H1 (cell line): ENCODE measurements around the gene ANP32D. TPM values are rescaled to one million over a fixed set of nuclear protein-coding genes. Genes with fewer than 3 reads are reported as not detected.

Experiments used
- CTCF ChIA-PET: fragments of 300-600 bp; sonication (Branson Sonifier 250); formaldehyde crosslinking; loops from one replicate; lab custom pipeline; 2021; ENCODE audit not compliant: partially characterized antibody; lab: Charles Lee
- POLR2A ChIA-PET: fragments of 300-600 bp; sonication (Branson Sonifier 250); formaldehyde crosslinking; loops from one replicate; lab custom pipeline; 2021; ENCODE audit warnings: inconsistent platforms; ENCODE audit not compliant: partially characterized antibody; lab: Charles Lee
- DNase-seq, 2 experiments: peaks; one replicate each; pipeline versions ENCODE4 v3.0.0 to v3.0.0-alpha.2; 2010 to 2022; ENCODE audit warnings: low spot score in 2 of 2, low read depth in 1 of 2, mixed read lengths in 1 of 2
- FAIRE-seq: peaks from 2 replicates; lab custom pipeline; 2011; peaks lifted over from hg19 to GRCh38; lab: Jason Lieb, UNC
- H2AFZ ChIP-seq: 2 replicates; pipeline ENCODE4 v1.8.1; 2012; ENCODE audit warnings: low read length, inconsistent platforms
- H2AK5ac ChIP-seq: 2 replicates; pipeline ENCODE4 v1.6.1; 2013; ENCODE audit warnings: low read depth, low read length
- H2BK120ac ChIP-seq: replicated peaks from 2 replicates; pipeline ENCODE3; 2013; ENCODE audit warnings: low read depth, low read length, inconsistent platforms
- H2BK12ac ChIP-seq: 2 replicates; pipeline ENCODE4 v1.6.1; 2013; ENCODE audit warnings: low read depth, low read length
- H2BK15ac ChIP-seq: 2 replicates; pipeline ENCODE4 v1.6.1; 2013; ENCODE audit warnings: low read length
- H2BK20ac ChIP-seq: 2 replicates; pipeline ENCODE4 v1.6.1; 2013; ENCODE audit warnings: low read length
- H2BK5ac ChIP-seq: 2 replicates; pipeline ENCODE4 v1.6.1; 2013; ENCODE audit warnings: low read depth, low read length
- H3K14ac ChIP-seq: 2 replicates; pipeline ENCODE4 v1.6.1; 2013; ENCODE audit warnings: inconsistent platforms; ENCODE audit not compliant: insufficient read length
- H3K18ac ChIP-seq: 2 replicates; pipeline ENCODE4 v1.6.1; 2013; ENCODE audit warnings: low read length; ENCODE audit errors: extremely low read depth
- H3K23ac ChIP-seq: 2 replicates; pipeline ENCODE4 v1.6.1; 2013; ENCODE audit warnings: inconsistent platforms; ENCODE audit not compliant: insufficient read length
- H3K23me2 ChIP-seq: 2 replicates; pipeline ENCODE4 v1.6.1; 2013; ENCODE audit warnings: low read depth, low read length
- H3K27ac ChIP-seq: 2 replicates; pipeline ENCODE4 v1.6.1; 2011; ENCODE audit warnings: low read depth, low read length, inconsistent platforms
- H3K27me3 ChIP-seq, 4 experiments: replicated peaks in 1 of 4; 1 replicate in 1 of 4; 2 replicates in 3 of 4; pipeline versions ENCODE4 v1.6.1 to v1.8.1; 2011 to 2013; ENCODE audit warnings: low read length in 3 of 4, mild to moderate bottlenecking in 3 of 4, inconsistent platforms in 2 of 4, mixed read lengths in 2 of 4, moderate library complexity in 1 of 4; ENCODE audit not compliant: control insufficient read depth in 3 of 4, insufficient read depth in 3 of 4; ENCODE audit errors: extremely low read depth in 1 of 4
- H3K36me3 ChIP-seq, 4 experiments: 2 replicates each; pipeline versions ENCODE4 v1.6.1 to v1.8.1; 2011 to 2013; ENCODE audit warnings: mild to moderate bottlenecking in 4 of 4, low read length in 3 of 4, moderate library complexity in 2 of 4, control low read depth in 1 of 4, inconsistent platforms in 1 of 4; ENCODE audit not compliant: insufficient read depth in 4 of 4, control insufficient read depth in 2 of 4
- H3K4ac ChIP-seq: replicated peaks from 2 replicates; pipeline ENCODE3; 2013; ENCODE audit warnings: low read length, low read depth, mixed read lengths, inconsistent platforms; ENCODE audit not compliant: insufficient read length
- H3K4me1 ChIP-seq, 4 experiments: replicated peaks in 1 of 4; 1 replicate in 1 of 4; 2 replicates in 3 of 4; pipeline versions ENCODE4 v1.6.1 to v1.8.1; 2011 to 2013; ENCODE audit warnings: low read length in 3 of 4, inconsistent platforms in 2 of 4, mixed read lengths in 1 of 4; ENCODE audit not compliant: insufficient read depth in 4 of 4, control insufficient read depth in 3 of 4
- H3K4me2 ChIP-seq, 2 experiments: 2 replicates each; pipeline versions ENCODE4 v1.6.1 to v1.8.1; 2011 to 2013; ENCODE audit warnings: low read depth in 2 of 2, low read length in 2 of 2, control low read depth in 1 of 2, inconsistent platforms in 1 of 2, mild to moderate bottlenecking in 1 of 2; ENCODE audit not compliant: insufficient read depth in 1 of 2
- H3K4me3 ChIP-seq, 4 experiments: fragments of 200-600, 300-600 bp in 1 of 4; sonication (generic), shearing (Covaris generic), sonication (Bioruptor Twin) in 1 of 4; 2 replicates each; pipeline versions ENCODE4 v1.5.1 to v1.8.1; 2011 to 2016; ENCODE audit warnings: low read length in 4 of 4, low read depth in 3 of 4, control low read depth in 2 of 4, inconsistent platforms in 2 of 4, mild to moderate bottlenecking in 2 of 4, mixed read lengths in 1 of 4, moderate library complexity in 1 of 4; ENCODE audit not compliant: insufficient read depth in 2 of 4; ENCODE audit errors: extremely low read depth in 1 of 4
- H3K56ac ChIP-seq: replicated peaks from 2 replicates; pipeline ENCODE3; 2013; ENCODE audit warnings: low read depth, mild to moderate bottlenecking, mixed read lengths, low read length, inconsistent platforms; ENCODE audit not compliant: insufficient read length
- H3K79me1 ChIP-seq: 2 replicates; pipeline ENCODE4 v1.6.1; 2013; ENCODE audit warnings: low read depth, low read length, control low read depth
- H3K79me2 ChIP-seq, 2 experiments: 2 replicates each; pipeline versions ENCODE4 v1.6.1 to v1.8.1; 2012 to 2013; ENCODE audit warnings: low read length in 2 of 2, mild to moderate bottlenecking in 2 of 2, inconsistent platforms in 1 of 2; ENCODE audit not compliant: insufficient read depth in 2 of 2, control insufficient read depth in 1 of 2
- H3K9ac ChIP-seq, 4 experiments: replicated peaks in 1 of 4; 1 replicate in 1 of 4; 2 replicates in 3 of 4; pipeline versions ENCODE4 v1.6.1 to v1.8.1; 2011 to 2013; ENCODE audit warnings: low read depth in 3 of 4, low read length in 3 of 4, control low read depth in 2 of 4, mild to moderate bottlenecking in 2 of 4, moderate library complexity in 2 of 4, inconsistent platforms in 1 of 4; ENCODE audit errors: extremely low read depth in 1 of 4
- H3K9me3 ChIP-seq, 2 experiments: 2 replicates each; pipeline versions ENCODE4 v1.6.1 to v1.8.1; 2012 to 2013; ENCODE audit warnings: mild to moderate bottlenecking in 2 of 2, moderate library complexity in 2 of 2, control low read depth in 1 of 2, inconsistent platforms in 1 of 2, low read depth in 1 of 2, low read length in 1 of 2, mixed read lengths in 1 of 2; ENCODE audit not compliant: insufficient read depth in 2 of 2
- H4K20me1 ChIP-seq, 2 experiments: replicated peaks in 1 of 2; 2 replicates each; pipeline versions ENCODE3 to v1.8.1; 2011 to 2013; ENCODE audit warnings: inconsistent platforms in 2 of 2, low read length in 2 of 2, mild to moderate bottlenecking in 1 of 2; ENCODE audit not compliant: insufficient read depth in 2 of 2, control insufficient read depth in 1 of 2
- H4K5ac ChIP-seq: 2 replicates; pipeline ENCODE4 v1.6.1; 2013; ENCODE audit warnings: low read length, low read depth, mixed read lengths, inconsistent platforms; ENCODE audit not compliant: insufficient read length
- H4K8ac ChIP-seq: 2 replicates; pipeline ENCODE4 v1.8.0; 2013; ENCODE audit warnings: mild to moderate bottlenecking, moderate library complexity, low read length, inconsistent platforms; ENCODE audit not compliant: insufficient read depth; ENCODE audit errors: extremely low read depth
- H4K91ac ChIP-seq: replicated peaks from 2 replicates; pipeline ENCODE3; 2013; ENCODE audit warnings: low read length, mixed read lengths, inconsistent platforms; ENCODE audit not compliant: insufficient read length
- E2F6 ChIP-seq: IDR thresholded peaks from 2 replicates; pipeline ENCODE4 v1.6.1; 2012; ENCODE audit warnings: inconsistent platforms
- KDM5A ChIP-seq: fragments of 200-600 bp; IDR thresholded peaks from 2 replicates; pipeline ENCODE4 v1.7.1; 2012; ENCODE audit warnings: mild to moderate bottlenecking, low read length, inconsistent platforms, mixed read lengths
- MAFK ChIP-seq: IDR thresholded peaks from 2 replicates; pipeline ENCODE4 v1.6.1; 2012; ENCODE audit warnings: low read depth, mild to moderate bottlenecking, improper control_type of control experiment, low read length
- WGBS, 2 experiments: shearing (Covaris generic) in 1 of 2; methylation state at CpG; one replicate each; pipeline versions ENCODE4 v1.1.6 to v1.1.7; 2013 to 2015; ENCODE audit warnings: low lambda C conversion rate in 2 of 2, mixed read lengths in 2 of 2, inconsistent platforms in 1 of 2, low coverage in 1 of 2, missing lambda C conversion rate in 1 of 2; ENCODE audit not compliant: insufficient replicate concordance in 2 of 2, insufficient coverage in 1 of 2, insufficient read length in 1 of 2; ENCODE audit errors: extremely low coverage in 1 of 2, missing lambda C conversion rate in 1 of 2; 5-methylcytosine and 5-hydroxymethylcytosine counted together
- polyA plus RNA-seq, 7 experiments: library from polyadenylated mRNA; depleted of rRNA in 3 of 7; stranded (reverse) in 5 of 7; unstranded in 2 of 7; fragments of >200 nt in 5 of 7; fragments of 200-250 nt in 2 of 7; gene quantifications; 1 replicate in 5 of 7; 2 replicates in 1 of 7; 4 replicates in 1 of 7; pipeline versions ENCODE4 v1.2.1 to v1.2.3, GENCODE V29; 2011 to 2013; ENCODE audit warnings: missing spikeins in 2 of 7, mixed read lengths in 2 of 7
- total RNA-seq: library from RNA; stranded (reverse); fragmentation: NEBNext Ultra II Directional; extraction: Animal tissue kit (Norgen Biotek cat#: 25700); gene quantifications from 2 replicates; pipeline ENCODE4 v1.2.1, GENCODE V29; 2021

The ANP32D gene
- total and polyA plus RNA-seq, 2 of the 8 experiments (the other 6 are each of a cell fraction or from before 2014, with no cell fraction given): not detected

- Histone ChIP-seq H2BK5ac (no peak overlapping the region), H3K23ac (no peak overlapping the region), H3K27ac (no peak overlapping the region), H3K23me2 (no peaks in the 10 kb centered on the region), H2BK15ac (no peak overlapping the region), H3K18ac (no peak overlapping the region), H4K20me1 (no peaks in the 10 kb centered on the region), H4K91ac (no peak overlapping the region), H3K4me3 (no peak overlapping the region), H2BK20ac (no peak overlapping the region), H4K5ac (no peak overlapping the region), H2AFZ (no peak overlapping the region), H3K27me3 (no peaks in the 10 kb centered on the region), H3K4me1 (peaks cover 0 to 4% (median 0%) of the 10 kb centered on the region in 4 experiments; a peak in 2 of 7 replicates), H3K9ac (no peak overlapping the region), H3K79me2 (no peaks in the 10 kb centered on the region), H2BK12ac (no peak overlapping the region), H3K56ac (no peak overlapping the region), H2BK120ac (no peak overlapping the region), H3K79me1 (no peaks in the 10 kb centered on the region), H3K14ac (no peak overlapping the region), H3K4me2 (no peak overlapping the region), H3K36me3 (no peaks in the 10 kb centered on the region), H3K9me3 (peaks cover 0 to 4% of the 10 kb centered on the region in 2 experiments; a peak in 1 of 4 replicates), H2AK5ac (no peak overlapping the region), H4K8ac (no peak overlapping the region), H3K4ac (no peak overlapping the region)
- DNase-seq: no peak
- WGBS, 2 experiments: 76% methylated on average over 7 of the region's 7 CpGs; no CpG with 5 or more reads in 1 of the 2 experiments
- TF ChIP-seq E2F6 (no peak), KDM5A (no peak), MAFK (no peak)
- CTCF ChIA-PET: interaction anchor here (1.5 kb wide), 1 partner anchor 14 kb away, joined by 5 read pairs; no protein-coding TSS in a partner anchor
- no peak for FAIRE-seq
- POLR2A ChIA-PET: no interaction called here
Observed at GRCh38 chr12:48441069-48441468, 31.3 kb upstream of the ANP32D start.
